Activated T-cell treated with anti-CD3 and anti-CD28 coated beads, Interleukin-2, amount 50 U/mL, for 4 hours (primary cell): ENCODE data around the gene PFDN1. TPM values are rescaled to one million over a fixed set of nuclear protein-coding genes. Genes with fewer than 3 reads are reported as not detected.

ENCODE experiments used
- ATAC-seq, 2 donors: fragments of 200-7000 bp; cut with Tn5 transposase; one replicate each; pipeline ENCODE4 v1.10.0; 2021
- DNase-seq: peaks from one replicate; pipeline ENCODE4 v3.0.0-alpha.2; 2020
- H3K27me3 Mint-ChIP-seq: one replicate; pipeline ENCODE4 v1.8.0; 2021; ENCODE audit warnings: low read depth, mixed read lengths
- H3K36me3 Mint-ChIP-seq: one replicate; pipeline ENCODE4 v1.8.0; 2022; ENCODE audit warnings: mixed read lengths; ENCODE audit not compliant: insufficient read depth
- H3K4me1 Mint-ChIP-seq: one replicate; pipeline ENCODE4 v1.8.0; 2021; ENCODE audit warnings: low read depth, mixed read lengths
- H3K4me3 Mint-ChIP-seq: one replicate; pipeline ENCODE4 v1.8.0; 2021; ENCODE audit warnings: mild to moderate bottlenecking, moderate library complexity, mixed read lengths
- H3K9me3 Mint-ChIP-seq: one replicate; pipeline ENCODE4 v1.8.0; 2021; ENCODE audit warnings: mixed read lengths
- total RNA-seq, 3 donors: library from RNA; stranded (reverse); gene quantifications; one replicate each; pipeline ENCODE4 v1.2.1, GENCODE V29; 2021

The PFDN1 gene
- total RNA-seq, 3 donors from 2014 or later, result 54.1 to 58.8 (median 55.7) TPM

DNA sequence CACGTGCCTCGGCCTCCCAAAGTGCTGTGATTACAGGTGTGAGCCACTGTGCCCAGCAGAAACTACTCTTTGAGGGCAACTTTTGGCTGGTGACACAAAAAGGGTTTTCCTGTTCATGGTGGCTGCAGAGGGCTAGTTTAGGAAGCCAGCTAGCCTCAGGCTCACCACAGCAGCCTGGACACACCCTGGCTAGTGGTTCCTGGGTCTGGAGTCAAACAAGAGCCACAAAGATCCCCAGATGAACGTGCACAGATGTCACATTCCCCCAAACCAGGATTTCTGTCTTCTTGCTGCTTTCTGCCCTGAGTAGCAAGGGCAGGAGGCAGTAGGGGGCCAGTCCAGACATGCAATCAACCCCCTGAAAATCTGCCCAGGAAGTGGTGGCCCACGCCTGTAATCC, 36.7 kb upstream of the PFDN1 start:
- no peaks in the 10 kb centered on the region for H3K27me3 Mint-ChIP-seq
- peaks cover 26% of the 10 kb centered on the region for H3K4me1 Mint-ChIP-seq
- no peak overlapping the region for H3K4me3 Mint-ChIP-seq
- H3K9me3 Mint-ChIP-seq, result no peaks in the 10 kb centered on the region
- no peak for ATAC-seq
- DNase-seq, result no peak
- peaks cover 5% of the 10 kb centered on the region for H3K36me3 Mint-ChIP-seq

DNA sequence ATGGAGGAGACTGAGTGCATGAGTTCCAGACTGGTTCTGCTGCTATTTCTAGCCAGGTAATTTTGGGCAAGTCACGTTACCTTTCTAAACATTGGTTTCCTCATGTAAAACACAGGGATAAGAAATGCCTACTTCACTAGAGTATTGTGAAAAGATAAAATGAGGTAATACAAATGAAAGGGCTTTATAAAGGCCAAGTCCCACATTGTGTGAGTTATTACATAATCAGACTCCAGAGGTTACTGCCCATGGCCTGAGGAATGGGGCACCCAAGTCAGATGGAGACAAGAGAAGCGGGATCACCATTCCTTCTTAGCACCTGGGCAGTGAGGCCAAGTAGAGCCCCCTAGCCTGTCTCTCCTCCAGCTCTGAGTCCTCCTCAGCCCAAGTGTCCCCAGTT, 36.0 kb upstream of the PFDN1 start:
- H3K4me1 Mint-ChIP-seq, result peaks cover 20% of the 10 kb centered on the region
- peaks cover 5% of the 10 kb centered on the region for H3K36me3 Mint-ChIP-seq
- H3K9me3 Mint-ChIP-seq, result no peaks in the 10 kb centered on the region
- no peak overlapping the region for H3K4me3 Mint-ChIP-seq
- ATAC-seq (no peak), DNase-seq (no peak)
- H3K27me3 Mint-ChIP-seq, result no peaks in the 10 kb centered on the region

DNA sequence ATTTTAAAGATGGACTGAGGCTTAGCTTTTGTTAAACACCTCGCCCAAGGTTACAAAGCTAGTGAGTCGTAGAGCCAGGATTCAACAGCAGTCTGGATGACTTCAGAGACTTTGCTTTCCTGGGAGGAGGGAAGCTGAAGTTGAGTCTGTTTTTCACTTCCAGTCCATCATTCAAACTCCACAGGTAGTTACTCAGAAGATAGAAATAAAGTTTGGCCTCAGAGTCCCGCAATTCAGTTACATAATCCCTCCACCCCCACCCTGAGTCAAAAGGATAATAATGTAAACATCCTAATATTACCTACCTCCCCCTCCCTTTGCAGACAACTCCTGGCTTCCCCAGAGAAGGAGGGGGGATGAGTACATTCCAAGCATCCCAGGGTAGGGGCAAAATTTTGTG, 35.4 kb upstream of the PFDN1 start:
- H3K4me1 Mint-ChIP-seq, result peaks cover 15% of the 10 kb centered on the region
- DNase-seq (no peak), ATAC-seq (no peak)
- H3K4me3 Mint-ChIP-seq, result no peak overlapping the region
- no peaks in the 10 kb centered on the region for H3K27me3 Mint-ChIP-seq
- no peaks in the 10 kb centered on the region for H3K9me3 Mint-ChIP-seq
- H3K36me3 Mint-ChIP-seq, result peaks cover 8% of the 10 kb centered on the region

- H3K36me3 Mint-ChIP-seq, result peaks cover 10% of the 10 kb centered on the region
- H3K27me3 Mint-ChIP-seq, result no peaks in the 10 kb centered on the region
- H3K9me3 Mint-ChIP-seq, result no peaks in the 10 kb centered on the region
- H3K4me1 Mint-ChIP-seq, result peaks cover 11% of the 10 kb centered on the region
- DNase-seq (no peak), ATAC-seq (no peak)
- H3K4me3 Mint-ChIP-seq, result no peak overlapping the region
These were observed 35.0 kb upstream of the PFDN1 start for GRCh38 chr5:140337880-140338279.

DNA sequence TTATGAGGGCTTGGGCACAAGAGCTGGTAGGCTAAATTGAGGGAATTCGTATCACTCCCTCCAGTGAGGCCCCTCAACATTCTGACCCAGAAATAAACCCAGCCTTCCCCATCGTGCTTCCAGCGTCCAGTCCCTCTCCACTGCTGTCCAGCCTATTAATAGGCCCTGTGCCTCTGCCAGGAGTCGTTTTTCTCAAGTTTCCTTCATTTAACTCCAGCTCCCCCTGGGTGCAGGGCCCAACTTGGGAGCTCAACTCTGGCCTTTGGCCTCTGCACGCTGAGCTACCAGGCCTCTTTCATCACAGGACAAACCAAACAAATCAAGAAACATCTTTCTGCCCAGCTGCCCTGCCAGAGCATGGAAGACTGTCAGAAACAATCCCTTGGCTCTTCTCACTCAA, 33.5 kb upstream of the PFDN1 start:
- H3K27me3 Mint-ChIP-seq, result no peaks in the 10 kb centered on the region
- no peak overlapping the region for H3K4me3 Mint-ChIP-seq
- no peak for DNase-seq
- no peaks in the 10 kb centered on the region for H3K9me3 Mint-ChIP-seq
- peaks cover 8% of the 10 kb centered on the region for H3K36me3 Mint-ChIP-seq
- ATAC-seq, result no peak
- no peaks in the 10 kb centered on the region for H3K4me1 Mint-ChIP-seq

DNA sequence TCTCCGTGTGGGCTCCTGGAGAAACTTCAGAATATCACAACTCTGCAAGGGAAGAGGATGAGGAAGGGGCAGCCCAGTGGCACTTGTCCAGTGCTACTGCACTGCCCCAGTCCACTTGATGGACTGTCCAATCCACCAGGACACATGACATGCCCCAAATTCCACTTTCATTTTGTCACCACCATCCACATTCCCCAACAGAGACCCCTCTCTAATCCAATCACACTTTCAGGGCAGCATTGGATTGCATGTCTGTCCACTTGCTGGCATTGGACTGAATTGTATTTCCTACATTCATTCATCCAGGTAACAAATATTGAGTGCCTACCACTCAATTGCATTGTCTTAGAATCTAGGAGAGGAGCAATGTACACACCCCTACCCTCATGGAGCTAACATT, 28.7 kb upstream of the PFDN1 start:
- Mint-ChIP-seq H3K4me3 (no peak overlapping the region), H3K9me3 (no peaks in the 10 kb centered on the region), H3K4me1 (no peaks in the 10 kb centered on the region), H3K27me3 (no peaks in the 10 kb centered on the region), H3K36me3 (peaks cover 8% of the 10 kb centered on the region)
- DNase-seq, result no peak
- ATAC-seq, result no peak

DNA sequence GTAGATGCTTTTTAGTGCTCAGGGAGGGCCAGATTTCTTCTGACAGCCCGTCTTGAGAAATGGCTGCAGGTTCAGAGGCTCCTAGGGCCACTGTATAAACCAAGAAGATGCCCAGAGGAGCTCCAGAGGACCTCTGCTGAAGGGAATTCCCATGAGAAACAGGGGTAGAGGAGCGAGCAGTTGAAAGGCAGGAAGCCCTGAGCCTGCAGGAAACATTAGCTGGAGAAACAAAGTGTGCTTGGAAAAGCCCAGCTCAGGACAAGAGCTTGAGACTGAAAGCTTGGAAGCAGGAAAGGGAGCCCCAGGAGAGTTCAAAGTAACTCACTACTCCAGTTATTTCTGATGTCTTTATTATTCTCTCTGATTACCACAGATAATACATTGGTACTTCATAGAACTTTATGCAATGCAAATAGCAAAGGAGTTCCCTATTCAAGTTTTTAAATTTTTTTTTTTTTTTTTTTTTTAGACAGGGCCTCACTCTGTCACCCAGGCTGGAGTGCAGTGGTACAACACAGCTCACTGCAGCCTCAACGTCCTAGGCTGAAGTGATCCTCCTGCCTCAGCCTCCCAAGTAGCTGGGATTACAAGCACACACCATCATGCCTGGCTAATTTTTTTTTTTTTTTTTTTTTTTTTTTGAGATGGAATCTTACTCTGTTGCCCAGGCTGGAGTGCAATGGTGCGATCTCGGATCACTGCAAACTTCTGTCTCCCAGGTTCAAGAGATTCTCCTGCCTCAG, 27.0 kb upstream of the PFDN1 start:
- ATAC-seq (no peak), DNase-seq (no peak)
- Mint-ChIP-seq H3K36me3 (peaks cover 5% of the 10 kb centered on the region), H3K4me1 (peaks cover 1% of the 10 kb centered on the region), H3K4me3 (no peak overlapping the region), H3K27me3 (no peaks in the 10 kb centered on the region), H3K9me3 (no peaks in the 10 kb centered on the region)

DNA sequence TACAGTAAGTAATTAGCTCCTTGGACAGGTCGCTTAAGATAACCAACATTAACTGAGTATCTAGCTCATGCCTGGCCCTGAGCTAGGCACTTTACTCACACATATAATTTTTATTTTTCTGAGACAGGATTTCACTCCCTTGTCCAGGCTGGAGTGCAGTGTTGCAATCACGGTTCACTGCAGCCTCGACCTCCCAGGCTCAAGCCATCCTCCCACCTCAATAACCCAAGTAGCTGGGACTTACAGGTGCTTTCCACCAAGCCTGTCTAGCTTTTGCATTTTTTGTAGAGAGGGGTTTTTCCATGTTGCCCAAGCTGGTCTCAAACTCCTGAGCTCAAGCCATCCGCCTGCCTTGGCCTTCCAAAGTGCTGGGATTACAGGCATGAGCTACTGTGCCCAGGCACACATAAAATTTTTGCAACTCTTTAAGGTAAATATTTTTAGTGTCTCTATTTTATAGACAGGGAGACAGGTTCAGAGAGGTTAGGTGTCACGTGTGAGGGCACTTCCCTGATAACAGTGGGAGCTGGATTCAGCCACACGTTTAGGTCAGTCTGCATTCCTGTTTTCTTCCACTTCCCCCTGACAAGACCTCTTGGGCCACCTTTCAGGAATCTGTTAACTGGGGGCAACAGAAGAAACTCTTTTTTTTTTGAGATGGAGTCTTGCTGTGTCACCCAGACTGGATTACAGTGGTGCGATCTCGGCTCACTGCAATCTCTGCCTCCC, 25.3 kb upstream of the PFDN1 start:
- H3K36me3 Mint-ChIP-seq, result peaks cover 2% of the 10 kb centered on the region
- DNase-seq (no peak), ATAC-seq (no peak)
- no peaks in the 10 kb centered on the region for H3K9me3 Mint-ChIP-seq
- H3K4me1 Mint-ChIP-seq, result peaks cover 8% of the 10 kb centered on the region
- H3K27me3 Mint-ChIP-seq, result no peaks in the 10 kb centered on the region
- no peak overlapping the region for H3K4me3 Mint-ChIP-seq

- no peak for ATAC-seq
- Mint-ChIP-seq H3K4me1 (peaks cover 8% of the 10 kb centered on the region), H3K36me3 (no peaks in the 10 kb centered on the region), H3K4me3 (no peak overlapping the region), H3K9me3 (no peaks in the 10 kb centered on the region), H3K27me3 (no peaks in the 10 kb centered on the region)
- no peak for DNase-seq
These were observed 24.7 kb upstream of the PFDN1 start for GRCh38 chr5:140327589-140327988.

GRCh38 chr5:140325486-140325885, 22.6 kb upstream of the PFDN1 start:
- H3K36me3 Mint-ChIP-seq, result no peaks in the 10 kb centered on the region
- H3K9me3 Mint-ChIP-seq, result no peaks in the 10 kb centered on the region
- ATAC-seq (no peak), DNase-seq (no peak)
- no peaks in the 10 kb centered on the region for H3K27me3 Mint-ChIP-seq
- H3K4me1 Mint-ChIP-seq, result peaks cover 8% of the 10 kb centered on the region
- H3K4me3 Mint-ChIP-seq, result no peak overlapping the region

DNA sequence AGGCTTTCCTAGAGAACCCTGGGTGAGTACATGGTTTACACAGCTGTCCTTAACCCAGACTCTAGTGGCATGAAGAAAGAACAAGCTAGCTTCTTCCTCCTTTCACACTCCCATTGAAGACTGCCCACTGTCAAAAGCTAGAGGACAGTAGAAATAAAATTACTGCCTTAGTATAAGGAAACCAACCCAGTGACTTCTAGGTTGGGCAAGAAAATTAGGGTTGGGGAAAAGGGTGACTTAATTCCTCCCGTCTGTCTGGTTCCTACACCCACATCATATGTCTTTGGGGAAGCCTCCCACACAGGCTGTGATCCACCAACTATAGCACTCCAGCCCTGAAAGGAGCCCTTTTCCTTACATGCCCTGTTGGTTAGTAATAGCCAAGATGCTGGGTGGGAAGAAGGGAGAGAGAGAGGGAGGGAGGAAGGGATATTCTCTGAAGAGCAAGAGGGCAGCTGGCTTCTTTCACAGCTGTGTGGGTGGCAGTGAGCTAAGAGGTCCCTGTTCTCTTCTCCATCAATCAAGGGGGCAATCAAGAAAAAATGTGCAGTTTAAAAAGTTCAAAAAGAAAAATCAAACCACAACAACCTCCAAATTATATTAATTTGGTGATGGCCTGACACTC, 21.8 kb upstream of the PFDN1 start:
- DNase-seq (no peak), ATAC-seq (no peak)
- Mint-ChIP-seq H3K36me3 (no peaks in the 10 kb centered on the region), H3K27me3 (no peaks in the 10 kb centered on the region), H3K9me3 (no peaks in the 10 kb centered on the region), H3K4me3 (no peak overlapping the region), H3K4me1 (peaks cover 8% of the 10 kb centered on the region)

GRCh38 chr5:140324041-140324600, 21.2 kb upstream of the PFDN1 start:
- ATAC-seq, result no peak
- H3K27me3 Mint-ChIP-seq, result no peaks in the 10 kb centered on the region
- no peaks in the 10 kb centered on the region for H3K36me3 Mint-ChIP-seq
- DNase-seq, result no peak
- no peaks in the 10 kb centered on the region for H3K9me3 Mint-ChIP-seq
- H3K4me1 Mint-ChIP-seq, result peaks cover 8% of the 10 kb centered on the region
- no peak overlapping the region for H3K4me3 Mint-ChIP-seq

DNA sequence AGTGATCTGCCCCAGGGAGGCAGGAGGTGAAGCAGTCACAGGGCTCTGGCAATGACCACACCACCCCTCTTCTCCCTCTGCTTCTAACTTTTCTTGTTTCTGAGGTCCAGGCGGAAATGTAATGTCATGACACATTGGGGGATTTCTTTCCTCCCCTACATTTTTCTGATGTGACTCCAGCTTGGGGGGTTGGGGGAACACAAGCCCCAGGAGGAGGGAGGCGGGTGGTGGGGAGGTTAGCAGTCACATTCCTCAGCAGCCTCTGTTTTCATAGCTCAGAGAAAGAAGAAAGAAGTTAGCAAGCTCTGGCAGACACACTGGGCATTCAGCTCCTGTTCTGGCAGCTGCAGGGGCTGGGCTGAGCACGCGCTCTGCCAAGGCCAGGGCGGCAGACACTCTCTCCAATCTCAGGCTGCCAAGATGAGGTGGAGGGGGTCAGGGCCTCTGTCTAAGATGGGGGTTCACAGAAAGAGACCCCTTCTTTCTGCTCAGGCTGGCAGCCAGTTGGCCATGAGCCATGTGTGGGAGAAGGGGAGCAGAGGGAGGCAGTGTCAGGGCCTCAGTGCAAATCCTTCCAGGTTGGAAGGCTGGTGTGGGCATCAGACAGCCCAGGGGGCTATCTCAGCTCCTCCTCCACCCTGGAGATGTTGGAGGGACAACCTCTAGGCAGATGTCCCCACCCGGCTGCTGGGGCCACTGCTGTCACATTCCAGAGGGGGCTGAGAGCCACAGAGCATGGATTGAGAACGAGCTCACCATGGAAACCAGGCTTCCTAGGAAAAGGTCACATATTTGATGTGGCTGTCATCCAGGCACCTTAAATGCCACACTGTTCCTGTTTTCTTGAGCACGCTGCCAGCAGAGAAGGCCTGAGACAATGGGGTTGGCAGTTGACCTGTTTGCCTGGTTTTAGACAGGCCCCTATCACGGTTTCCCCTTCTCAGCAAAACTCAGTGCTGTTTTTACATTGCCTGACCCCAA, 20.1 kb upstream of the PFDN1 start:
- peaks cover 8% of the 10 kb centered on the region for H3K4me1 Mint-ChIP-seq

DNA sequence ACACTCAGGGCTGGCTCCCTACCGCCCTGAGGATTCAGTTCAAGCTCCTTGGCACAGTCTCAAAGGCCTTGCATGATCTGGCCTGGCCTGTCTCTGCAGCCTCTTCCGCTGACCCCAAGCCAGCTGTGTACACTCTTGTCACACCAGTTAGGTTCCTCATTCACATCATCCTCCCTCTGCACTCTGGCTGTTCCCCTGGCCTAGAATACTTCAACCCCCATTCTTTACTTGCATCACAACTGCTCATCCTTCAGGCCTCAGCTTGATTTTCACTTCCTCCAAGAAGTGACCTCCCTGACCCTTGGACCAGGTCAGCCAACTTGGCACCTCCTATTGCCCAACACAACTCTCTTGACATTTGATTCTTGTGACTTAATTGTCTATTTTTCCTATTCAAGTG, 18.9 kb upstream of the PFDN1 start:
- ATAC-seq, result no peak
- no peak for DNase-seq
- no peaks in the 10 kb centered on the region for H3K9me3 Mint-ChIP-seq
- H3K27me3 Mint-ChIP-seq, result no peaks in the 10 kb centered on the region
- no peaks in the 10 kb centered on the region for H3K36me3 Mint-ChIP-seq
- no peak overlapping the region for H3K4me3 Mint-ChIP-seq
- H3K4me1 Mint-ChIP-seq, result peaks cover 8% of the 10 kb centered on the region

More for the DNA sequence above, 20.1 kb upstream of the PFDN1 start:
- Mint-ChIP-seq H3K4me3 (no peak overlapping the region), H3K27me3 (no peaks in the 10 kb centered on the region), H3K36me3 (no peaks in the 10 kb centered on the region), H3K9me3 (no peaks in the 10 kb centered on the region)
- ATAC-seq (no peak), DNase-seq (no peak)
